Peyer's patch (tissue), 4 donors: ENCODE data around the gene SQSTM1. TPM values are rescaled to one million over a fixed set of nuclear protein-coding genes. Genes with fewer than 3 reads are reported as not detected.
A peak's percentile ranks its signal among the peaks of the same experiment; 100 is the strongest.

ENCODE experiments used
- DNase-seq, 3 donors: peaks; one replicate each; pipeline ENCODE4 v3.0.0-alpha.2; 2017 to 2019
- H3K27ac ChIP-seq, 4 donors: fragments of 200-600 bp; sonication (generic); one replicate each; pipeline ENCODE4 v1.5.1; 2016 to 2019
- H3K27me3 ChIP-seq, 2 donors: fragments of 200-600 bp; sonication (generic); one replicate each; pipeline ENCODE4 v1.5.1; 2019
- H3K36me3 ChIP-seq, 3 donors: fragments of 200-600 bp; sonication (generic); one replicate each; pipeline ENCODE4 v1.5.1; 2016 to 2019
- H3K4me1 ChIP-seq, 4 donors: fragments of 200-600 bp; sonication (generic); one replicate each; pipeline ENCODE4 v1.5.1; 2016 to 2019
- H3K4me3 ChIP-seq, 4 donors: fragments of 200-600 bp; sonication (generic); 1 replicate in 3 of 4; 2 replicates in 1 of 4; pipeline ENCODE4 v1.5.1; 2016 to 2019; ENCODE audit warnings: mild to moderate bottlenecking in 1 of 4
- H3K9me3 ChIP-seq, 4 donors: fragments of 200-600 bp; sonication (generic); one replicate each; pipeline ENCODE4 v1.5.1; 2016 to 2019; ENCODE audit warnings: mild to moderate bottlenecking in 1 of 4
- CTCF ChIP-seq, 6 experiments: fragments of 450-650 bp in 4 of 6; fragments of 200-600 bp in 2 of 6; sonication (generic) in 1 of 6; IDR thresholded peaks; one replicate each; pipeline ENCODE4 v1.5.1; 2017 to 2019; ENCODE audit warnings: antibody characterized with exemption in 6 of 6, mild to moderate bottlenecking in 3 of 6, moderate library complexity in 1 of 6
- POLR2A ChIP-seq, 2 donors: fragments of 450-650 bp; IDR thresholded peaks; one replicate each; pipeline ENCODE4 v1.5.1; 2017; ENCODE audit warnings: antibody characterized with exemption in 2 of 2, mild to moderate bottlenecking in 2 of 2, moderate library complexity in 2 of 2
- total RNA-seq, 4 donors: library from RNA; depleted of rRNA; stranded (reverse); fragments of >200 nt; gene quantifications; one replicate each; pipeline ENCODE4 v1.1.0, GENCODE V29; 2016

SQSTM1 gene
- total RNA-seq, 4 donors from 2014 or later: 287 to 417 (median 348) TPM

DNA sequence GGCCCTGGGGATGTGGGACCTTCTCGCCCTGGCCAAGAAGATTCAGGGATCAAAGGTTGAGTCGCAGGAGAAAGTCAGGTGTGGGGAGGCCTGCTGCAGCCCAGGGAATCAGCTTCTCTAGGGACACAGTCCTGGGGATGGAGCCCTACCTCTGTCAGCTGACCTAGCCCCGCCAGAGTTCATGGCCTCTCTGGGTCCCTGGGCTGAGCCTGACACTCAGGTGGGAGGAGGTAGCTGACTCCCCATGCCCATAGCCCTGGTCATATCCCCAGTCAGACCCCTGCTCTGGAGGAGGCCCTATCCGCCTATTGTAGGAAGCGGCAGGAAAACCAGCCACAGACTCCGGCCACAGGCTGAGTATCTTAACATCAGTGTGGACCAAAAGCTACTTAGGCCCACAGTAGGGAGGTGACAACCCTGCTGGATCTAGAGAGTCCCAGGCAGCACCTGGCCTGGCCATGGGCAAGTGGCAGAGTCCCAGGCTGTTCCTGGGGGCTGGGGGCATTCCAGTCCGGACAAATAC, 52.9 kb downstream of the SQSTM1 start:
- H3K27ac ChIP-seq: no peak overlapping the region
- TF ChIP-seq POLR2A (IDR thresholded peaks at IDR 0.05) (no peak), CTCF (IDR thresholded peaks at IDR 0.05) (no peak)
- H3K27me3 ChIP-seq: no peaks in the 10 kb centered on the region
- H3K36me3 ChIP-seq: peaks cover 0 to 85% (median 0%) of the 10 kb centered on the region in 3 donors
- no peak for DNase-seq
- H3K4me3 ChIP-seq: no peak overlapping the region
- no peaks in the 10 kb centered on the region for H3K9me3 ChIP-seq
- H3K4me1 ChIP-seq: no peaks in the 10 kb centered on the region

- H3K36me3 ChIP-seq: peaks cover 0 to 90% (median 0%) of the 10 kb centered on the region in 3 donors
- no peaks in the 10 kb centered on the region for H3K27me3 ChIP-seq
- TF ChIP-seq POLR2A (IDR thresholded peaks at IDR 0.05): no peak
- TF ChIP-seq CTCF (IDR thresholded peaks at IDR 0.05): no peak
- H3K27ac ChIP-seq: no peak overlapping the region
- no peaks in the 10 kb centered on the region for H3K9me3 ChIP-seq
- no peaks in the 10 kb centered on the region for H3K4me1 ChIP-seq
- peak in 1 of 3 donors; percentile 44 for DNase-seq
- no peak overlapping the region for H3K4me3 ChIP-seq
These were observed 53.4 kb downstream of the SQSTM1 start for GRCh38 chr5:179874136-179874535.

DNA sequence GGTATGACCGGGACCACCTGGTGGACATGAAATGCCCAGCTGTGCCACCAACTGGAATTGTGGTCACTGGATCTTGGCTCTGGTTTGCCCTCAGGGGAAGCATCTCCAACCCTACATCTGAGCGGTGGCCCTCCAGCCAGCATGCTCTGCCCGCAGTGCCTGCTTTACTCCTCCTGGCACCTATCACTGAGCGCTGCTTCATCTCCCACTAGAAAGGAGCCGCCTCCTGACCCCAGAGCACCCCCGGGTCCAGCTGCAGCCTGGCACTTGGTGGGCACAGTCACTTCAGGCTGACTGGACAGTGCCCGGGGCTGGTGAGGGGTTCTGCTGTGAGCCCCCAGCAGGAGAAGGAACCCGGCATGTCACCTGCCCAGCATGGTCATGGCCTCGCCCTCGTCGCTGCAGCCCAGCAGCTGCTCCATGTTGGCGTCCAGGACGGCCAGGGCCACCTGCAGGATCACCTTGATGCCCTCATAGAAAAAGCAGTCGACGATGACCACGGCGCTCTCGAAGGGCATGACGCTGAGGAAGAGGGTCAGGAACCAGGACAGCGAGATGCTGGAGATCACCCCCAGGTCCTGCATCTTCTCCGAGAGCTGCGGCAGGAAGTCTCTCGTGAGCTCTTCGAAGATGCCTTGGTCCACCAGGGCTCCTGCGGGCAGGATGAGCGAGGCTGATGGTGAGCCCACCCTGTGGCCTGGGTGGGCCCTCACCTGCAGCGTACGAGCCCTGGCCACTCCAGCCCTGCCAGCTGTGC, 54.0 kb downstream of the SQSTM1 start:
- DNase-seq: peak in 1 of 3 donors; percentile 48
- H3K36me3 ChIP-seq: peaks cover 0 to 92% (median 0%) of the 10 kb centered on the region in 3 donors

GRCh38 chr5:179875741-179876609, 55.3 kb downstream of the SQSTM1 start:
- H3K27me3 ChIP-seq: no peaks in the 10 kb centered on the region
- H3K4me1 ChIP-seq: no peaks in the 10 kb centered on the region
- H3K36me3 ChIP-seq: peaks cover 0 to 82% (median 0%) of the 10 kb centered on the region in 3 donors
- H3K9me3 ChIP-seq: no peaks in the 10 kb centered on the region
- DNase-seq: no peak
- no peak overlapping the region for H3K4me3 ChIP-seq
- H3K27ac ChIP-seq: no peak overlapping the region
- TF ChIP-seq POLR2A (IDR thresholded peaks at IDR 0.05) (no peak), CTCF (IDR thresholded peaks at IDR 0.05) (no peak)

More for the DNA sequence above, 54.0 kb downstream of the SQSTM1 start:
- H3K27me3 ChIP-seq: no peaks in the 10 kb centered on the region
- no peak overlapping the region for H3K27ac ChIP-seq
- H3K4me1 ChIP-seq: no peaks in the 10 kb centered on the region
- TF ChIP-seq POLR2A (IDR thresholded peaks at IDR 0.05): no peak
- no peak for TF ChIP-seq CTCF (IDR thresholded peaks at IDR 0.05)
- H3K4me3 ChIP-seq: no peak overlapping the region
- no peaks in the 10 kb centered on the region for H3K9me3 ChIP-seq

DNA sequence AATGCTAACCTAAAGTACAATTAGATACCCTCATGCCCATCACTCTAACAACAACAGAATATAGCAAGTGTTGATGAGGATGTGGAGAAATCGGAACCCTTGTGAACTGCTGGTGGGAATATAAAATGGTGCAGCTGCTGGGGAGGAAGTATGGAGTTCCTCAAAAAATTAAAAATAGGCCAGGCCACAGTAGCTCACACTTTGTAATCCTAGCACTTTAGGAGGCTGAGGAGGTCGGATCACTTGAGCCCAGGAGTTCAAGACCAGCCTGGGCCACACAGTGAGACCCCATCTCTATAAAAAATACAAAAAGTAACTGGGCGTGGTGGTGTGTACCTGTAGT, 55.9 kb downstream of the SQSTM1 start:
- Histone ChIP-seq H3K27me3 (no peaks in the 10 kb centered on the region), H3K36me3 (peaks cover 0 to 76% (median 0%) of the 10 kb centered on the region in 3 donors), H3K9me3 (no peaks in the 10 kb centered on the region), H3K4me3 (no peak overlapping the region), H3K27ac (no peak overlapping the region), H3K4me1 (no peaks in the 10 kb centered on the region)
- TF ChIP-seq CTCF (IDR thresholded peaks at IDR 0.05) (no peak), POLR2A (IDR thresholded peaks at IDR 0.05) (no peak)
- no peak for DNase-seq
